AG09309 (cell line): ENCODE results near the gene ADGRA3.

Experiments used
- DNase-seq: peaks from one replicate; pipeline ENCODE4 v3.0.0-alpha.2; 2010; ENCODE audit warnings: low read depth
- H3K4me3 ChIP-seq: 2 replicates; pipeline ENCODE4 v1.5.1; 2011; ENCODE audit warnings: mild to moderate bottlenecking, low read depth, low read length, moderate library complexity; ENCODE audit not compliant: control insufficient read depth
- CTCF ChIP-seq: IDR thresholded peaks from 2 replicates; pipeline ENCODE4 v1.5.1; 2011; ENCODE audit warnings: mild to moderate bottlenecking, low read depth, low read length, inconsistent platforms; ENCODE audit not compliant: insufficient read depth, control insufficient read depth; ENCODE audit errors: missing control alignments

Gene ADGRA3

GRCh38 chr4:22416403-22416802 is 99.5 kb downstream of the ADGRA3 start:
- no peak overlapping the region for H3K4me3 ChIP-seq
- no peak for DNase-seq
- no peak for TF ChIP-seq CTCF

GRCh38 chr4:22414833-22415232 is 101.0 kb downstream of the ADGRA3 start:
- no peak for TF ChIP-seq CTCF
- no peak for DNase-seq
- H3K4me3 ChIP-seq, result no peak overlapping the region

- no peak overlapping the region for H3K4me3 ChIP-seq
- TF ChIP-seq CTCF, result no peak
- DNase-seq, result no peak
Measured at GRCh38 chr4:22413471-22413870, 102.4 kb downstream of the ADGRA3 start.

GRCh38 chr4:22412013-22412412 is 103.9 kb downstream of the ADGRA3 start:
- TF ChIP-seq CTCF, result no peak
- no peak for DNase-seq
- H3K4me3 ChIP-seq, result no peak overlapping the region

GRCh38 chr4:22410645-22411247 is 105.1 kb downstream of the ADGRA3 start:
- DNase-seq, result no peak
- no peak overlapping the region for H3K4me3 ChIP-seq
- TF ChIP-seq CTCF, result peak; percentile 35

GRCh38 chr4:22408474-22408873 is 107.4 kb downstream of the ADGRA3 start:
- no peak for TF ChIP-seq CTCF
- DNase-seq, result no peak

GRCh38 chr4:22407361-22407760 is 108.5 kb downstream of the ADGRA3 start:
- no peak for DNase-seq
- TF ChIP-seq CTCF, result no peak
- H3K4me3 ChIP-seq, result no peak overlapping the region

More at GRCh38 chr4:22408474-22408873, 107.4 kb downstream of the ADGRA3 start:
- H3K4me3 ChIP-seq, result no peak overlapping the region
